ENCODE measurements around the gene VSIG2.

- TF ChIP-seq, protein P1, sequence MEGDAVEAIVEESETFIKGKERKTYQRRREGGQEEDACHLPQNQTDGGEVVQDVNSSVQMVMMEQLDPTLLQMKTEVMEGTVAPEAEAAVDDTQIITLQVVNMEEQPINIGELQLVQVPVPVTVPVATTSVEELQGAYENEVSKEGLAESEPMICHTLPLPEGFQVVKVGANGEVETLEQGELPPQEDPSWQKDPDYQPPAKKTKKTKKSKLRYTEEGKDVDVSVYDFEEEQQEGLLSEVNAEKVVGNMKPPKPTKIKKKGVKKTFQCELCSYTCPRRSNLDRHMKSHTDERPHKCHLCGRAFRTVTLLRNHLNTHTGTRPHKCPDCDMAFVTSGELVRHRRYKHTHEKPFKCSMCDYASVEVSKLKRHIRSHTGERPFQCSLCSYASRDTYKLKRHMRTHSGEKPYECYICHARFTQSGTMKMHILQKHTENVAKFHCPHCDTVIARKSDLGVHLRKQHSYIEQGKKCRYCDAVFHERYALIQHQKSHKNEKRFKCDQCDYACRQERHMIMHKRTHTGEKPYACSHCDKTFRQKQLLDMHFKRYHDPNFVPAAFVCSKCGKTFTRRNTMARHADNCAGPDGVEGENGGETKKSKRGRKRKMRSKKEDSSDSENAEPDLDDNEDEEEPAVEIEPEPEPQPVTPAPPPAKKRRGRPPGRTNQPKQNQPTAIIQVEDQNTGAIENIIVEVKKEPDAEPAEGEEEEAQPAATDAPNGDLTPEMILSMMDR (IDR thresholded peaks at IDR 0.05; ENCODE audit: insufficient read depth, low read length) = no peak
- TF ChIP-seq POLR2AphosphoS5 (IDR thresholded peaks at IDR 0.05; ENCODE audit: low read depth) (no peak), REST (IDR thresholded peaks at IDR 0.05; ENCODE audit: insufficient replicate concordance, low read depth) (no peak), GABPA (IDR thresholded peaks at IDR 0.05; ENCODE audit: low read depth) (no peak), SPI1 (IDR thresholded peaks at IDR 0.05; ENCODE audit: borderline replicate concordance, low read depth) (no peak)
Observed at GRCh38 chr11:124799348-124800225, 47.5 kb upstream of the VSIG2 start.

Measured in HL-60 (cell line).